Thoracic aorta (tissue), 2 donors: ENCODE data around the gene PAFAH2. TPM values are rescaled to one million over a fixed set of nuclear protein-coding genes. Genes with fewer than 3 reads are reported as not detected.

Experiments
- ATAC-seq: fragments of 150-250 bp; one replicate; pipeline ENCODE4 v1.8.0; 2017; ENCODE audit warnings: low read depth; ENCODE audit not compliant: insufficient number of reproducible peaks, low FRiP score
- DNase-seq: peaks from one replicate; pipeline ENCODE4 v3.0.0-alpha.2; 2020; ENCODE audit warnings: low spot score
- H3K27ac ChIP-seq, 2 donors: fragments of 200-600 bp; sonication (generic); 1 replicate in 1 of 2; 2 replicates in 1 of 2; pipeline ENCODE4 v1.5.1; 2016; ENCODE audit warnings: mild to moderate bottlenecking in 2 of 2, moderate library complexity in 2 of 2
- H3K27me3 ChIP-seq: fragments of 200-600 bp; sonication (generic); replicated peaks from 2 replicates; pipeline ENCODE4 v1.6.0; 2016; ENCODE audit warnings: mild to moderate bottlenecking; ENCODE audit not compliant: insufficient read depth
- H3K36me3 ChIP-seq: fragments of 200-600 bp; sonication (generic); one replicate; pipeline ENCODE4 v1.5.1; 2016
- H3K4me1 ChIP-seq, 2 donors: fragments of 200-600 bp; sonication (generic); 1 replicate in 1 of 2; 2 replicates in 1 of 2; pipeline versions ENCODE4 v1.5.1 to v1.6.0; 2016; ENCODE audit warnings: low read depth in 2 of 2, mild to moderate bottlenecking in 1 of 2; ENCODE audit not compliant: control insufficient read depth in 1 of 2
- H3K4me3 ChIP-seq: fragments of 200-600 bp; sonication (generic); 2 replicates; pipeline ENCODE4 v1.5.1; 2016; ENCODE audit warnings: mild to moderate bottlenecking
- H3K9me3 ChIP-seq: fragments of 200-600 bp; sonication (generic); 2 replicates; pipeline ENCODE4 v1.5.1; 2016
- total RNA-seq, 2 donors: library from RNA; depleted of rRNA; stranded (reverse); fragments of >200 nt; gene quantifications; one replicate each; pipeline versions ENCODE4 v1.1.0 to v1.2.3, GENCODE V29; 2016
- TF ChIP-seq, protein P1 (sequence below): fragments of 200-600 bp; sonication (generic); IDR thresholded peaks from one replicate; pipeline ENCODE4 v1.5.1; 2019; ENCODE audit warnings: antibody characterized with exemption

PAFAH2 gene
- total RNA-seq, 2 donors from 2014 or later, result 3.6 to 6.9 TPM

DNA sequence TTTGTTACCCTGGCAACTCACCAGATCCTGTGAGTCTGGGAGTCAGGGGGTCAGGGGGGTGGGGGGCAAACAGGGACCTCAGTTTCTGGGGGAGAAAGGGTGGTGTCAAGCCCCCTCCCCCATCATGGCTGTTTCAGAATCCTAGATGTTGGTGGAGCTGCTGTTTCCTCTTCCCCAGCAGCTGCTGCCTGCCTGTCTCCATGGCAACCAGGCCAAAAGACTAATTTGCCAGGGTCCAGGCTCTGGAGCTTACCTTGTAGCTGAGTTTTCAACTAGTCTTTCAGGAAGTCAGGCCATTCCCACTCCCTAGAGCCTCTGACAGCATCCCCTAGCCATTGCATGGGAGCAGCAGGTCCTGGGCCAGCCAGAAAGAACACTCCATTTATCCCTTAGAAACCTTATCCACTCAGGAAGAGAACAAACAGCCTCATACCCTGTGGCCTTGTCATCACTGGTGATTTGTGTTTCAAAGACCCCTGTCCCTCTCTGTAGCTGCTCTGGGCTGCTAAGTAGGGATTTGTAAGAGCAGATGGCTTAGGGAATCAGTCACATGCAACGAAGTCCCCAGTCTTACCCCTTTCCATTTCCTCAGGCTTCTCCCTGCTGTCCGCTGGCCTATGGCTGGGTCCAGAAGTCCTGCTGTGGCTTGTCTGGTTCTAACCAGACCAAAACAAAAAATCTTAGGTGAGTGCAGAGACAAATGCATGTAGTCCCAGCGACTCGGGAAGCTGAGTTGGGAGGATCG, 70.2 kb downstream of the PAFAH2 start:
- no peak for ATAC-seq

DNA sequence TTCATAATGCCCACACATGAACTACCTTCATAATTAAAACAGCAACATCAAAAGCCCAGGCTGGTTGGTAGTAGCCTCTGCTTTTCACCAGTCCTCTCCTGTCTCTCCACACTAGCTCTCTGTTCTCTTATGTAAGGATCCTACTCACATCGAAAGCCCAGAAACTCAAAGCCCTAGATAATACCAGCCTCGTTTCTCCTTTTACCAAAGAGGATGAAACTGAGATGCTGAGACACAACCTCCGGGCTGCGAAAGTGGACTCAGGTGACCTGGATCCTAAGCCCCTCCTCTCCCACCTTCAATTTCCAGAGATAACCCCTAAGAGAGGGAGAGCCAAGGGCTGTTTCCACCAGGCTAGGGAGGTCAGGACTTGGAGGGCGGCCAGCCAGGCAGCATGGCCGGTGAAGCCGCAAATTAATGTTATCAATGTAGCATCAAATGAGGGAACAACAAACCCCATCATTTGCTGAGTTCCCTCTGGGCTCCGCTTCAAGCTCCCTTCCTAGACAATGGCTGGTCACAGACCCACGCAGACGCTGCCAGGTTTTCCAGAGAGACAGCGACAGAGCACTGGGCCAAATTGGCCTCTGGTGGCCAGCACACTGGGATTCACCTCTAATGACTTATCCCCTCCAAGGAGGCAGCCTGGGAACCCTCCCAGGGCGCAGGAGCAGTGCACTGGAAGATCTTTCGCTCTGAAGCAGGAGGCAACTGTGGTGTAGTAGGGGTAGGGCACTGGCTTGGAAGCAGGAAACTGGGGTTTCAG, 70.9 kb downstream of the PAFAH2 start:
- H3K4me3 ChIP-seq, result no peak overlapping the region
- no peaks in the 10 kb centered on the region for H3K36me3 ChIP-seq
- no peaks in the 10 kb centered on the region for H3K9me3 ChIP-seq
- DNase-seq (no peak), ATAC-seq (no peak)
- TF ChIP-seq, protein P1, sequence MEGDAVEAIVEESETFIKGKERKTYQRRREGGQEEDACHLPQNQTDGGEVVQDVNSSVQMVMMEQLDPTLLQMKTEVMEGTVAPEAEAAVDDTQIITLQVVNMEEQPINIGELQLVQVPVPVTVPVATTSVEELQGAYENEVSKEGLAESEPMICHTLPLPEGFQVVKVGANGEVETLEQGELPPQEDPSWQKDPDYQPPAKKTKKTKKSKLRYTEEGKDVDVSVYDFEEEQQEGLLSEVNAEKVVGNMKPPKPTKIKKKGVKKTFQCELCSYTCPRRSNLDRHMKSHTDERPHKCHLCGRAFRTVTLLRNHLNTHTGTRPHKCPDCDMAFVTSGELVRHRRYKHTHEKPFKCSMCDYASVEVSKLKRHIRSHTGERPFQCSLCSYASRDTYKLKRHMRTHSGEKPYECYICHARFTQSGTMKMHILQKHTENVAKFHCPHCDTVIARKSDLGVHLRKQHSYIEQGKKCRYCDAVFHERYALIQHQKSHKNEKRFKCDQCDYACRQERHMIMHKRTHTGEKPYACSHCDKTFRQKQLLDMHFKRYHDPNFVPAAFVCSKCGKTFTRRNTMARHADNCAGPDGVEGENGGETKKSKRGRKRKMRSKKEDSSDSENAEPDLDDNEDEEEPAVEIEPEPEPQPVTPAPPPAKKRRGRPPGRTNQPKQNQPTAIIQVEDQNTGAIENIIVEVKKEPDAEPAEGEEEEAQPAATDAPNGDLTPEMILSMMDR, result no peak
- no peaks in the 10 kb centered on the region for H3K27me3 ChIP-seq
- H3K27ac ChIP-seq, result no peak overlapping the region
- peaks cover 0 to 26% of the 10 kb centered on the region in 2 donors for H3K4me1 ChIP-seq

More for the DNA sequence above, 70.2 kb downstream of the PAFAH2 start:
- H3K4me3 ChIP-seq, result no peak overlapping the region
- TF ChIP-seq, protein P1, result no peak
- DNase-seq, result no peak
- no peaks in the 10 kb centered on the region for H3K9me3 ChIP-seq
- H3K36me3 ChIP-seq, result no peaks in the 10 kb centered on the region
- H3K4me1 ChIP-seq, result peaks cover 0 to 18% of the 10 kb centered on the region in 2 donors
- no peaks in the 10 kb centered on the region for H3K27me3 ChIP-seq
- no peak overlapping the region for H3K27ac ChIP-seq

DNA sequence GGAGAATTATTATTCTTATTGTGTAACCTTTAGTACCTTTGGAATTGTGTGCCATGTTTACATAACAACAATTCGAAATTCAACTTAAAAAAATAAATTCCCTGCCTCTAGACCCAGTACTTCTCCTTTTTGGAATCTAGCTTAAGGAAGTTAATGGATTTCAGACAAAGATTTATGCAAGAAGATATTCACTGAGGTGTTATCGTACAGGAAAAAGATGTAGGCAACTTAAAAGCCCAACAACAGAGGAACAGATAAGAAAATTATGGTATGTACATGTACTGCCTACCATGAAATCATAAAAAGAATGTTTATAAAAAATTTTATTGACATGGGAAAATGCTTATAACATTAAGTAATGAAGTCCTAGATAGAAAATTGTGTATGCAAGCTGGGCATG, 73.4 kb downstream of the PAFAH2 start:
- H3K27ac ChIP-seq, result no peak overlapping the region
- H3K4me3 ChIP-seq, result no peak overlapping the region
- TF ChIP-seq, protein P1, result no peak
- H3K4me1 ChIP-seq, result peaks cover 0 to 27% of the 10 kb centered on the region in 2 donors
- H3K36me3 ChIP-seq, result no peaks in the 10 kb centered on the region
- H3K9me3 ChIP-seq, result no peaks in the 10 kb centered on the region
- DNase-seq, result no peak
- no peak for ATAC-seq
- H3K27me3 ChIP-seq, result no peaks in the 10 kb centered on the region

DNA sequence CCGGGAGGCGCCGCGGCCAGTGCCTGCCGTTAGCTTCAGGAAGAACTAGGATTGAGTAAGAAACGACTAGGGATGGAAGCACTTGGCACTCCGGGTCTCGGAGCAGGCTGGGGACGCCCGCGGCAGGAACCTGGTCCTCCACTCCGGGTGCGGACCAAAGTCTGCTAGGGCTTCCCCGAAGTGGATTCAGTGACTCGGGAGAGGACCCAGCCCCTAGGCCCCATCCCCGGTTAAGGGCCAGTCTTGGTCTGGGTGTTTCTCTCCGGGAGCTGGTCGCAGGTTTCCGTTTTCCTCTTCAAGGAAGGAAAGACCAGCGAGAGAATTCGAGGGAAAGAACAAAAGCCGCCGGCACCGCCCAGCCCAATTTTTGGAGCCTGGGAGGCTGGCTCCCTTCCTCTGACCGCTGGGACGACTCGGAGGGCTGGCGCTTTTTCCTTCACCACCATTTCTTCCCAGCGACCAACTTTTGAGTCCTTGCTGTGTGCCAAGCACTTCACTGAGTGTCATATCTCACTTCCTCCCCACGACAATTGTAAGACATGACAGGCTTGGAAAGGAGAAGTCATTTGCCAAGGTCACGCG, 74.8 kb downstream of the PAFAH2 start:
- no peak for DNase-seq
- no peak for ATAC-seq
- Histone ChIP-seq H3K4me3 (peak overlapping the region; percentile 74), H3K36me3 (no peaks in the 10 kb centered on the region), H3K27me3 (no peaks in the 10 kb centered on the region), H3K9me3 (no peaks in the 10 kb centered on the region), H3K4me1 (peaks cover 0 to 27% of the 10 kb centered on the region in 2 donors), H3K27ac (peak overlapping the region; percentile 74 to 78)
- TF ChIP-seq, protein P1, result no peak
